K562 (cell line): ENCODE data around the gene ITPR1. TPM values are rescaled to one million over a fixed set of nuclear protein-coding genes. Genes with fewer than 3 reads are reported as not detected.

ENCODE experiments used
- ATAC-seq: fragments of 200-7000 bp; cut with Tn5 transposase; 3 replicates; pipeline ENCODE4 v1.9.1; 2020; ENCODE audit warnings: moderate library complexity
- BruUV-seq: library from RNA; stranded (reverse); fragments of 400-500 nt; replicated peaks from 2 replicates; lab custom pipeline; 2021; lab: Mats Ljungman, UMichigan
- CTCF ChIA-PET: fragments of 300-600 bp; formaldehyde crosslinking; extraction: SDS; loops from one replicate; lab custom pipeline; 2021; ENCODE audit warnings: low intra/inter-chr PET ratio; lab: Yijun Ruan, JAX
- POLR2A ChIA-PET: fragments of 300-600, 350-650 bp; sonication (Branson Sonifier 250); formaldehyde crosslinking; extraction: SDS; loops from one replicate; lab custom pipeline; 2021; ENCODE audit warnings: antibody characterized with exemption, inconsistent platforms; lab: Yijun Ruan, JAX
- DNase-seq, 4 experiments: peaks; one replicate each; pipeline versions ENCODE4 v3.0.0 to v3.0.0-alpha.2; 2011 to 2018; ENCODE audit warnings: low spot score in 3 of 4, mixed read lengths in 3 of 4; ENCODE audit errors: extremely low read depth in 1 of 4
- FAIRE-seq: peaks from 2 replicates; lab custom pipeline; 2011; peaks lifted over from hg19 to GRCh38; lab: Jason Lieb, UNC
- H2AFZ ChIP-seq: 2 replicates; pipeline ENCODE4 v1.6.0; 2011; ENCODE audit warnings: low read depth, low read length, control low read depth, inconsistent platforms
- H3K27ac ChIP-seq: fragments of 200-600 bp; 3 replicates; pipeline ENCODE4 v1.8.0; 2011; ENCODE audit warnings: low read depth, mild to moderate bottlenecking, control low read depth, inconsistent platforms, low read length, moderate library complexity, mixed read lengths; ENCODE audit errors: extremely low read depth
- H3K27me3 ChIP-seq, 2 experiments: fragments of 300-600 bp in 1 of 2; 2 replicates in 1 of 2; 3 replicates in 1 of 2; pipeline versions ENCODE4 v1.6.0 to v1.8.0; 2011; ENCODE audit warnings: inconsistent platforms in 2 of 2, low read length in 2 of 2, mild to moderate bottlenecking in 1 of 2, mixed read lengths in 1 of 2, moderate library complexity in 1 of 2; ENCODE audit not compliant: control insufficient read depth in 2 of 2, insufficient read depth in 2 of 2
- H3K36me3 ChIP-seq: fragments of 300-600 bp; 3 replicates; pipeline ENCODE4 v1.8.0; 2011; ENCODE audit warnings: mild to moderate bottlenecking, low read length, inconsistent platforms; ENCODE audit not compliant: control insufficient read depth, insufficient read depth
- H3K4me1 ChIP-seq, 2 experiments: fragments of 200-600 bp in 1 of 2; replicated peaks in 1 of 2; 2 replicates in 1 of 2; 3 replicates in 1 of 2; pipeline versions ENCODE4 v1.5.1 to v1.8.0; 2011; ENCODE audit warnings: inconsistent platforms in 2 of 2, low read length in 2 of 2, mild to moderate bottlenecking in 1 of 2, mixed read lengths in 1 of 2, moderate library complexity in 1 of 2; ENCODE audit not compliant: control insufficient read depth in 2 of 2, insufficient read depth in 2 of 2
- H3K4me2 ChIP-seq: 2 replicates; pipeline ENCODE4 v1.6.1; 2011; ENCODE audit warnings: low read length, control low read depth, inconsistent platforms, mixed read lengths; ENCODE audit not compliant: insufficient read depth
- H3K4me3 ChIP-seq: fragments of 200-600 bp; sonication (generic), shearing (Covaris generic); 2 replicates; pipeline ENCODE4 v1.5.1; 2016; ENCODE audit warnings: control low read depth, inconsistent platforms
- H3K79me2 ChIP-seq: fragments of 200-600 bp; 3 replicates; pipeline ENCODE4 v1.8.0; 2011; ENCODE audit warnings: low read length, inconsistent platforms; ENCODE audit not compliant: control insufficient read depth, insufficient read depth
- H3K9ac ChIP-seq, 2 experiments: 2 replicates each; pipeline versions ENCODE4 v1.6.0 to v1.6.1; 2011; ENCODE audit warnings: low read depth in 2 of 2, low read length in 2 of 2, control low read depth in 1 of 2, inconsistent platforms in 1 of 2, mild to moderate bottlenecking in 1 of 2, mixed read lengths in 1 of 2; ENCODE audit not compliant: insufficient read depth in 1 of 2
- H3K9me1 ChIP-seq: one replicate; pipeline ENCODE4 v1.6.0; 2011; ENCODE audit warnings: inconsistent platforms, mild to moderate bottlenecking, low read length, moderate library complexity; ENCODE audit not compliant: control insufficient read depth, insufficient read depth
- H3K9me3 ChIP-seq: replicated peaks from 2 replicates; pipeline ENCODE4 v1.5.1; 2011; ENCODE audit warnings: low read depth, low read length, inconsistent platforms; ENCODE audit not compliant: control insufficient read depth, insufficient read depth
- H4K20me1 ChIP-seq: replicated peaks from 2 replicates; pipeline ENCODE4 v1.6.1; 2011; ENCODE audit warnings: low read length, inconsistent platforms, mixed read lengths; ENCODE audit not compliant: control insufficient read depth, insufficient read depth
- SIN3B ChIP-seq: fragments of 450-650 bp; IDR thresholded peaks from 2 replicates; pipeline ENCODE4 v1.6.1; 2017; ENCODE audit warnings: low read depth, mild to moderate bottlenecking, moderate library complexity
- WGBS: fragments of 100-300 bp; shearing (Covaris generic); methylation state at CpG from one replicate; pipeline ENCODE4 v1.1.6; 2016; ENCODE audit warnings: low coverage, mixed read lengths; ENCODE audit not compliant: insufficient coverage; ENCODE audit errors: missing lambda C conversion rate; 5-methylcytosine and 5-hydroxymethylcytosine counted together
- in situ Hi-C: fragments of 300-500 bp; cut with MboI; formaldehyde crosslinking; loops from 4 replicates; pipeline ENCODE4 v1.15.0; 2018; ENCODE audit warnings: inconsistent platforms, mixed read lengths
- intact Hi-C: fragments of 100-400 bp; cut with micrococcal nuclease; formaldehyde crosslinking; loops from 2 replicates; pipeline ENCODE4 v1.14.2; 2022
- polyA plus RNA-seq, 8 experiments: library from polyadenylated mRNA; depleted of rRNA in 4 of 8; stranded (reverse) in 5 of 8; unstranded in 3 of 8; fragments of >200 nt; fragmentation: Nextera tagmentation in 2 of 8; fragmentation: Illumina TruSeq in 1 of 8; extraction: Ambion mirVana in 2 of 8; extraction: Trizol in 1 of 8; gene quantifications; 2 replicates each; pipeline versions ENCODE4 v1.2.1 to v1.2.3, GENCODE V29; 2011 to 2014; ENCODE audit warnings: inconsistent platforms in 1 of 8, missing spikeins in 1 of 8
- total RNA-seq, 7 experiments: library from RNA; depleted of rRNA in 6 of 7; stranded (reverse); fragments of >200 nt in 6 of 7; fragmentation: Illumina TruSeq in 2 of 7; extraction: Trizol in 2 of 7; gene quantifications; 2 replicates each; pipeline versions ENCODE4 v1.2.1 to v1.2.3, GENCODE V29; 2011 to 2021; ENCODE audit warnings: low replicate concordance in 1 of 7
- TF ChIP-seq, protein P1 (sequence below): fragments of 450-650 bp; IDR thresholded peaks from 2 replicates; pipeline ENCODE4 v1.6.1; 2018; ENCODE audit not compliant: partially characterized antibody

The ITPR1 gene
- total and polyA plus RNA-seq, 9 of the 15 experiments (the other 6 are each of a cell fraction or from before 2014, with no cell fraction given): 22.4 to 40.0 (median 27.4) TPM

DNA sequence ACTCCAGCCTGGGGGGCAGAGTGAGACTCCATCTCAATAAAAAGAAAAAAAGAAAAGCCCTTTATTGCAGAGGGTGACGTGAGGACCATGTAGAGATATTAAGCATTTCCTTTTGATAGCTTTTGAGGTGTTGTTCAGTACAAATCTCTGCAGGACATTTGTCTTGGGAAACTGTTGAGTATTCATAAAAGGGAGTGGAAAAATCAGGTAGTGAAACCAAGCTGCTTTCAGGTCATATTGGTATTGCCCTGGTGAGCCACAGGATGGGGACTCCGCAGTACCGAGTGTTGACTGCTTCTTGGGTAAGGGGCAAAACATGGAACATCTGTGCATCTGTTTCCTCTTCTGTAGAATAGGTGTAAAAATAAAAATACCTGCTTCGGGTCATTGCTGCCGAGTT is 9.9 kb downstream of the ITPR1 start:
- in situ Hi-C loops (no loop called here), intact Hi-C loops (no loop called here)
- H3K27ac ChIP-seq: no peak overlapping the region
- H3K4me3 ChIP-seq: no peak overlapping the region
- ChIA-PET CTCF (no interaction called here), POLR2A (interaction anchor here (0.7 to 10.9 kb wide), 6 partner anchors 9 to 33 kb away, joined by 3 to 220 read pairs (median 5); partner anchors contain the start of gene ITPR1)
- H3K4me1 ChIP-seq: peaks cover 15 to 45% of the 10 kb centered on the region in 2 experiments
- no peaks in the 10 kb centered on the region for H3K9me3 ChIP-seq
- peaks cover 11% of the 10 kb centered on the region; the same call in 1 of the 3 replicates for H3K79me2 ChIP-seq
- 80% methylated on average over 5 of the region's 5 CpGs for whole genome bisulfite sequencing
- H3K4me2 ChIP-seq: no peak overlapping the region
- BruUV-seq: no TSS peak
- H4K20me1 ChIP-seq: no peaks in the 10 kb centered on the region; the same call in 1 of the 2 replicates
- DNase-seq (no peak), ATAC-seq (no peak), FAIRE-seq (no peak)
- H3K9ac ChIP-seq: no peak overlapping the region
- H3K27me3 ChIP-seq: no peaks in the 10 kb centered on the region
- peaks cover 8% of the 10 kb centered on the region; the same call in 2 of the 3 replicates for H3K36me3 ChIP-seq
- no peak for TF ChIP-seq SIN3B
- TF ChIP-seq, protein P1, sequence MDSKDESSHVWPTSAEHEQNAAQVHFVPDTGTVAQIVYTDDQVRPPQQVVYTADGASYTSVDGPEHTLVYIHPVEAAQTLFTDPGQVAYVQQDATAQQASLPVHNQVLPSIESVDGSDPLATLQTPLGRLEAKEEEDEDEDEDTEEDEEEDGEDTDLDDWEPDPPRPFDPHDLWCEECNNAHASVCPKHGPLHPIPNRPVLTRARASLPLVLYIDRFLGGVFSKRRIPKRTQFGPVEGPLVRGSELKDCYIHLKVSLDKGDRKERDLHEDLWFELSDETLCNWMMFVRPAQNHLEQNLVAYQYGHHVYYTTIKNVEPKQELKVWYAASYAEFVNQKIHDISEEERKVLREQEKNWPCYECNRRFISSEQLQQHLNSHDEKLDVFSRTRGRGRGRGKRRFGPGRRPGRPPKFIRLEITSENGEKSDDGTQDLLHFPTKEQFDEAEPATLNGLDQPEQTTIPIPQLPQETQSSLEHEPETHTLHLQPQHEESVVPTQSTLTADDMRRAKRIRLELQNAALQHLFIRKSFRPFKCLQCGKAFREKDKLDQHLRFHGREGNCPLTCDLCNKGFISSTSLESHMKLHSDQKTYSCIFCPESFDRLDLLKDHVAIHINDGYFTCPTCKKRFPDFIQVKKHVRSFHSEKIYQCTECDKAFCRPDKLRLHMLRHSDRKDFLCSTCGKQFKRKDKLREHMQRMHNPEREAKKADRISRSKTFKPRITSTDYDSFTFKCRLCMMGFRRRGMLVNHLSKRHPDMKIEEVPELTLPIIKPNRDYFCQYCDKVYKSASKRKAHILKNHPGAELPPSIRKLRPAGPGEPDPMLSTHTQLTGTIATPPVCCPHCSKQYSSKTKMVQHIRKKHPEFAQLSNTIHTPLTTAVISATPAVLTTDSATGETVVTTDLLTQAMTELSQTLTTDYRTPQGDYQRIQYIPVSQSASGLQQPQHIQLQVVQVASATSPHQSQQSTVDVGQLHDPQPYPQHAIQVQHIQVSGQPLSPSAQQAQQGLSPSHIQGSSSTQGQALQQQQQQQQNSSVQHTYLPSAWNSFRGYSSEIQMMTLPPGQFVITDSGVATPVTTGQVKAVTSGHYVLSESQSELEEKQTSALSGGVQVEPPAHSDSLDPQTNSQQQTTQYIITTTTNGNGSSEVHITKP: peak; percentile 58
- no peaks in the 10 kb centered on the region for H3K9me1 ChIP-seq
- no peak overlapping the region for H2AFZ ChIP-seq
